Tibial nerve (tissue), 3 donors: ENCODE results near the gene SCN9A.

Experiments
- POLR2A ChIP-seq, 2 donors: fragments of 450-650 bp; IDR thresholded peaks; one replicate each; pipeline ENCODE4 v1.6.1; 2017; ENCODE audit warnings: antibody characterized with exemption in 2 of 2, mild to moderate bottlenecking in 2 of 2, moderate library complexity in 2 of 2
- TF ChIP-seq, protein P1 (sequence below), 5 experiments: fragments of 200-600 bp in 3 of 5; fragments of 450-650 bp in 2 of 5; sonication (generic) in 3 of 5; IDR thresholded peaks; one replicate each; pipeline ENCODE4 v1.5.1; 2016 to 2019; ENCODE audit warnings: antibody characterized with exemption in 5 of 5, mild to moderate bottlenecking in 3 of 5, moderate library complexity in 2 of 5

GRCh38 chr2:166155589-166155988 lies 220.2 kb downstream of the SCN9A start:
- TF ChIP-seq, protein P1, sequence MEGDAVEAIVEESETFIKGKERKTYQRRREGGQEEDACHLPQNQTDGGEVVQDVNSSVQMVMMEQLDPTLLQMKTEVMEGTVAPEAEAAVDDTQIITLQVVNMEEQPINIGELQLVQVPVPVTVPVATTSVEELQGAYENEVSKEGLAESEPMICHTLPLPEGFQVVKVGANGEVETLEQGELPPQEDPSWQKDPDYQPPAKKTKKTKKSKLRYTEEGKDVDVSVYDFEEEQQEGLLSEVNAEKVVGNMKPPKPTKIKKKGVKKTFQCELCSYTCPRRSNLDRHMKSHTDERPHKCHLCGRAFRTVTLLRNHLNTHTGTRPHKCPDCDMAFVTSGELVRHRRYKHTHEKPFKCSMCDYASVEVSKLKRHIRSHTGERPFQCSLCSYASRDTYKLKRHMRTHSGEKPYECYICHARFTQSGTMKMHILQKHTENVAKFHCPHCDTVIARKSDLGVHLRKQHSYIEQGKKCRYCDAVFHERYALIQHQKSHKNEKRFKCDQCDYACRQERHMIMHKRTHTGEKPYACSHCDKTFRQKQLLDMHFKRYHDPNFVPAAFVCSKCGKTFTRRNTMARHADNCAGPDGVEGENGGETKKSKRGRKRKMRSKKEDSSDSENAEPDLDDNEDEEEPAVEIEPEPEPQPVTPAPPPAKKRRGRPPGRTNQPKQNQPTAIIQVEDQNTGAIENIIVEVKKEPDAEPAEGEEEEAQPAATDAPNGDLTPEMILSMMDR (IDR thresholded peaks at IDR 0.05), result no peak
- TF ChIP-seq POLR2A (IDR thresholded peaks at IDR 0.05), result no peak
